Subcutaneous abdominal adipose tissue (tissue), 5 donors: ENCODE results near the gene FKBP8.

Experiments
- H3K27ac ChIP-seq: one replicate; pipeline ENCODE4 v1.7.0; 2013; ENCODE audit warnings: low read depth, mild to moderate bottlenecking, inconsistent platforms, low read length, moderate library complexity
- H3K27me3 ChIP-seq, 5 donors: one replicate each; pipeline ENCODE4 v1.7.0; 2013; ENCODE audit warnings: low read length in 5 of 5, inconsistent platforms in 1 of 5; ENCODE audit not compliant: control insufficient read depth in 5 of 5, insufficient read depth in 4 of 5
- H3K36me3 ChIP-seq, 5 donors: one replicate each; pipeline ENCODE4 v1.7.0; 2013; ENCODE audit warnings: low read length in 5 of 5; ENCODE audit not compliant: control insufficient read depth in 5 of 5, insufficient read depth in 5 of 5
- H3K4me1 ChIP-seq, 5 donors: one replicate each; pipeline ENCODE4 v1.7.0; 2013; ENCODE audit warnings: low read length in 5 of 5, mild to moderate bottlenecking in 3 of 5, moderate library complexity in 1 of 5; ENCODE audit not compliant: control insufficient read depth in 5 of 5, insufficient read depth in 5 of 5
- H3K4me3 ChIP-seq, 5 donors: one replicate each; pipeline ENCODE4 v1.7.0; 2013; ENCODE audit warnings: low read length in 5 of 5, low read depth in 1 of 5
- H3K9ac ChIP-seq, 5 donors: one replicate each; pipeline ENCODE4 v1.7.0; 2013; ENCODE audit warnings: low read length in 5 of 5, mild to moderate bottlenecking in 4 of 5, moderate library complexity in 3 of 5
- H3K9me3 ChIP-seq, 5 donors: one replicate each; pipeline ENCODE4 v1.7.0; 2013; ENCODE audit warnings: low read length in 5 of 5; ENCODE audit not compliant: control insufficient read depth in 5 of 5
- donor health status: healthy.
- donor health status: healthy.
- donor health status: healthy.
- donor health status: healthy.
- donor health status: healthy.

The FKBP8 gene

DNA sequence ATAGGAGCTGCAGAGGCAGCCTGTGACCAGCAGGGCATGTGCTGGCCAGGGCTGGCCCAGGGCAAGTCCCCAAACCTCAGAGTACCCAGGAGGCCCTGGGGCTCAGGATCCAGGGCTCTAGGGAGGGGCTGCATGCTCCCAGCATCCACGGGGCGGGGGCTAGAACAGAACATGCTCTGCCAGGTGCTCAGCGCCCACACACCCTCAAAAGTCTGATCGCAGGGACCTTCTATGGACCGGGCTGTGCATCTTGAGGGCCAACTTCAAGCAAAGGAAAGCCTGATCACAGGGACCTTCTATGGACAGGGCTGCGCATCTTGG is 55.0 kb downstream of the FKBP8 start:
- no peak overlapping the region for H3K9ac ChIP-seq
- peaks cover 0 to 66% (median 41%) of the 10 kb centered on the region in 5 donors for H3K4me1 ChIP-seq
- H3K4me3 ChIP-seq: no peak overlapping the region
- H3K9me3 ChIP-seq: no peaks in the 10 kb centered on the region
- H3K27ac ChIP-seq: no peak overlapping the region
- H3K27me3 ChIP-seq: no peaks in the 10 kb centered on the region
- no peaks in the 10 kb centered on the region for H3K36me3 ChIP-seq

DNA sequence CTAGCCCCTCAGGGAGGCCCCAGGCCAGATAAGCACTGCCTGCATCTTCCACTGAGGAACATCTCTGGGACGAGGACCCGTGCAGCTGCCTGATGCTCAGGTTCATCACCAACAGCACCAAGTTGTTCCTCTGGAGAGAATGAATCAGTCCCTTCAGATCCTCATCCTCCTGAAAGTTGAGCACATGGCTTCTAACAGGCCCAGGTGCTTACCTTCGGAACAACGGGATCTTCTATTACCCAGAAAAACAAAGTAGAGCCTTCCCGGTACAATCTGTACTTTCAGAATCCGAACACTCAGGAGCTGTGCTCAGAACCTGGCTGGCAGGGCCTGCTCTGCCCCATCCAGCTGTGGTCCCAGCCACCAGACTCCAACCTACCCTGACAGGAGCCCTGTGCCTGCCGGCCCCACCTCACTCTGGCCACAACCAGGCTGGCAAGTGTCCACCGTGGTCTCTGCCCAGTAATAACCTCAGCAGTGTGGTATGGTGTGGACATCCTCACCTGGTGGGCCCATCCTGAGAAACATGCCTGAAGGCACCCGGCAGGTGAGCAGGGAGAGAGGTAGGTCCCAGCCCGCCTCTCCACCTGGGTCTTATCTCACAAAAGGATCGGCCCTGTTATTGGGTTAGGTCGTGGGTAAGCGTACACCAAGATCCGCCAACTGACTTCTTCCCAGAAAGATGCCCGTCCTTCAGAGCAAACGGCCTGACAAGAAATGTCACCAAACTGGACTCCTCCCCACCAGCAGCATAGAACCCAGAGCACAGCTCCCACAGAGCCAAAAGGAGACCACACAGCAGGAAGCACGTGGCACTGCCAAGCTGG is 55.6 kb downstream of the FKBP8 start:
- Histone ChIP-seq H3K9me3 (no peaks in the 10 kb centered on the region), H3K4me1 (peaks cover 0 to 66% (median 42%) of the 10 kb centered on the region in 5 donors), H3K36me3 (no peaks in the 10 kb centered on the region), H3K27ac (no peak overlapping the region), H3K9ac (peak overlapping the region in 2 of 5 donors; percentile 5 to 40), H3K27me3 (no peaks in the 10 kb centered on the region), H3K4me3 (no peak overlapping the region)

DNA sequence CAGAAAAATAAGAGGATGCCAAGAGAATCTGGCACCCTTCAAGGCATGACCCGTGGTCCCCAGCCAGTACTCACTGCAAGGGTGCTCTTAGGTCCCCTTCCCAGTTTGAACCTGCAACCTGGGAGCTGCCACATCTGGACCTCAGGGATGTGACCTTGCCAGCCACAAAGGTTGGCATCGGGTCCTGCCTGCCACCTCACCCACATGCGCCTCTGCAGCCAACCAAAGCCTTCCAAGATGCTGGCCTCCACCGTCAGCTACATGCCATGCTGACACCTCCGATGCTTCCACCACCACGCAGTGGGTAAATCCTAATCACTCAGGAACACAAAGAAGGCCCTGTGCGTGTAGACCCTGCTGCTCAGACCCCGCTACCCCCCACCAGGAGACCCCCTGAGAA is 56.6 kb downstream of the FKBP8 start:
- no peak overlapping the region for H3K27ac ChIP-seq
- H3K4me1 ChIP-seq: peaks cover 0 to 62% (median 39%) of the 10 kb centered on the region in 5 donors

DNA sequence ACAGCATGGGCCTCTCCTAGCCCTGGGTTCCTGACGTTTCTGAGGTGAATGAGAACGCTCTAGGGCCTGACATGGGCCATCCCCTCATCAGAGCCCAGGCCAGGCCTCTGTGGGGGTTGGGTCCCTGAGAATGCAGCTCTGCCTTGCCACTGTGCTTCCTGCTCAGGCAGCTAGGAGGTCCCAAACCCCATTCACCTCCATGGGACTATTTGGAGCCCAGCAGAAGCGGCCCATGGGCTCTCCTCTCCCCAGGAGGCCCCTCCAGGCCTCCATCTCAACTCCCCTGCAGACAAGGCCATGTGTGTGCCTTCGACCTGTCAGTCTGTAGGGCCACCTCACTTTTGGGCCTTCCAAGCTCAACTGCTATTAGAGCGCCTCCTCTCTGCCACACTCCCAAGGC is 58.4 kb downstream of the FKBP8 start:
- Histone ChIP-seq H3K9ac (no peak overlapping the region), H3K27me3 (no peaks in the 10 kb centered on the region), H3K4me3 (no peak overlapping the region), H3K9me3 (no peaks in the 10 kb centered on the region), H3K27ac (no peak overlapping the region), H3K4me1 (peaks cover 5 to 77% (median 49%) of the 10 kb centered on the region in 5 donors), H3K36me3 (no peaks in the 10 kb centered on the region)

More for the DNA sequence above, 56.6 kb downstream of the FKBP8 start:
- Histone ChIP-seq H3K4me3 (peak overlapping the region in 1 of 5 donors; percentile 34), H3K27me3 (no peaks in the 10 kb centered on the region), H3K36me3 (no peaks in the 10 kb centered on the region), H3K9ac (no peak overlapping the region), H3K9me3 (no peaks in the 10 kb centered on the region)

DNA sequence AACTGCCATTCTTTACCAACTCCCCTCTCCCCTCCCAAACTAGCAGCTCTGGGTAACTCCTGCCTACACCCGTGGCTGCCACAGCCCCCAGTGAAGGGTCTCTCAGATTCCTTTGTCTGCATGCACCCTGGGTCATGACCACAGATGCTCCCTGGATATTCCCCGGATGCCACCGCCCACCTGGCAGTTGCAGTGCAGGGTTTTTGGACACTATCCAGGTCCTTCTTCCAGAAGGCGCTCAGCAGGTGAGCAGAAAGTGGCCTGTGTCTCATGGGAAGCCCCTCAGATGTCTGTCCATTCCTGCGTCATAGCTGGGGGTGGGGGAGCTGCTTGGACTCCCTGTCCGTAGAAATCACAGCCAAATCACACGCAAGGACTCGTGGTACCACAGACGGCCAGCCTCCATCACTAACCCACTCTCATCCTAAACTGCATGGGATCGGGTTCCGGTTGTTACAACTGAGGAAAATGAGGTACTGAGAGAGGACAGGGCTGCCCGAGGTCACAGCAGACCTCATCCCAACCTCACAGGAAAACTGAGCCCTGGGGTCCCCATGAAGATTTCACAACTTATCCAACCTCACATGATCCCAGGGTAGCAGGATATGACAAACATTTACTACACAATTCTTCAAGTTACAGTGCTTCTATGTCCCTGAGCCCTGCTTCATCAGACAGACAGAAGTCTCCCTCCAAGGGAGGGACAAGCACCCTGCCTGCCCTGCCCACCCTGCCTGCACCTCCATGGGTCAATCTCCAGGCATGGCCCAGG is 60.1 kb downstream of the FKBP8 start:
- no peak overlapping the region for H3K4me3 ChIP-seq
- no peak overlapping the region for H3K9ac ChIP-seq
- no peaks in the 10 kb centered on the region for H3K36me3 ChIP-seq
- no peaks in the 10 kb centered on the region for H3K27me3 ChIP-seq
- no peaks in the 10 kb centered on the region for H3K9me3 ChIP-seq
- no peak overlapping the region for H3K27ac ChIP-seq
- peaks cover 12 to 80% (median 62%) of the 10 kb centered on the region in 5 donors for H3K4me1 ChIP-seq
